Activated T-helper 1 cell treated with anti-CD3 and anti-CD28 coated beads, Interleukin-12 subunit alpha, Interleukin-12 subunit beta, Interleukin-2, Interleukin-4 antibody, amounts not matched to agents 30 ng/mL and 10 ng/mL and 1 ng/mL, durations not matched to agents 14 hours and 24 hours and 36 hours (primary cell): Measurements from ENCODE around the gene CLIP1. TPM values are rescaled to one million over a fixed set of nuclear protein-coding genes. Genes with fewer than 3 reads are reported as not detected.
"Not testable (repeated sequence)": the region's sequence is repeated elsewhere in the genome, so short reads cannot be mapped to it uniquely, and the experiment has no call there.

Source experiments
- DNase-seq: peaks from one replicate; pipeline ENCODE4 v3.0.0; 2021; ENCODE audit warnings: low spot score
- H3K27ac Mint-ChIP-seq: one replicate; pipeline ENCODE4 v1.8.0; 2021; ENCODE audit warnings: mild to moderate bottlenecking, mixed read lengths
- H3K27me3 Mint-ChIP-seq: one replicate; pipeline ENCODE4 v1.8.0; 2022; ENCODE audit warnings: mild to moderate bottlenecking, moderate library complexity, mixed read lengths; ENCODE audit not compliant: insufficient read depth
- H3K36me3 Mint-ChIP-seq: one replicate; pipeline ENCODE4 v1.8.0; 2021; ENCODE audit warnings: low read depth, mixed read lengths
- H3K4me1 Mint-ChIP-seq: one replicate; pipeline ENCODE4 v1.8.0; 2021; ENCODE audit warnings: low read depth, mixed read lengths
- H3K4me3 Mint-ChIP-seq: one replicate; pipeline ENCODE4 v1.8.0; 2021; ENCODE audit warnings: mild to moderate bottlenecking, moderate library complexity, mixed read lengths
- H3K9me3 Mint-ChIP-seq: one replicate; pipeline ENCODE4 v1.8.0; 2021; ENCODE audit warnings: mixed read lengths
- intact Hi-C: fragments of 100-400 bp; cut with micrococcal nuclease; formaldehyde crosslinking; loops from one replicate; pipeline ENCODE4 v1.15.1; 2024
- total RNA-seq: library from RNA; stranded (reverse); gene quantifications from 2 replicates; pipeline ENCODE4 v1.2.3, GENCODE V29; 2022

Gene CLIP1
- total RNA-seq, 1 donor from 2014 or later: 64.1 TPM

GRCh38 chr12:122266230-122266901 lies 156.1 kb downstream of the CLIP1 start, which contains the start of gene VPS33A:
VPS33A (minus strand) TSS chr12:122266494; CDS start chr12:122266408, 86 bp downstream.
- Mint-ChIP-seq H3K36me3 (peaks cover 10% of the 10 kb centered on the region), H3K4me1 (peaks cover 22% of the 10 kb centered on the region), H3K9me3 (no peaks in the 10 kb centered on the region), H3K27me3 (no peaks in the 10 kb centered on the region), H3K27ac (peak within 1 kb of the TSS; percentile 99), H3K4me3 (peak within 1 kb of the TSS; percentile 94)
- intact Hi-C loops: loop anchor here (1.0 to 10.0 kb wide), 8 partner anchors 22 to 352 kb away; partner anchors contain the start of genes CFAP251, CLIP1, DIABLO and KNTC1
- DNase-seq: peak; percentile 95

GRCh38 chr12:122265886-122266229 lies 156.6 kb downstream of the CLIP1 start:
- DNase-seq: no peak
- H3K36me3 Mint-ChIP-seq: peaks cover 11% of the 10 kb centered on the region
- peak overlapping the region; percentile 94 for H3K4me3 Mint-ChIP-seq
- no peaks in the 10 kb centered on the region for H3K9me3 Mint-ChIP-seq
- intact Hi-C loops: loop anchor here (1.0 to 10.0 kb wide), 8 partner anchors 21 to 351 kb away; partner anchors contain the start of genes CFAP251, CLIP1, DIABLO and KNTC1
- peaks cover 22% of the 10 kb centered on the region for H3K4me1 Mint-ChIP-seq
- H3K27ac Mint-ChIP-seq: peak overlapping the region; percentile 99
- no peaks in the 10 kb centered on the region for H3K27me3 Mint-ChIP-seq

DNA sequence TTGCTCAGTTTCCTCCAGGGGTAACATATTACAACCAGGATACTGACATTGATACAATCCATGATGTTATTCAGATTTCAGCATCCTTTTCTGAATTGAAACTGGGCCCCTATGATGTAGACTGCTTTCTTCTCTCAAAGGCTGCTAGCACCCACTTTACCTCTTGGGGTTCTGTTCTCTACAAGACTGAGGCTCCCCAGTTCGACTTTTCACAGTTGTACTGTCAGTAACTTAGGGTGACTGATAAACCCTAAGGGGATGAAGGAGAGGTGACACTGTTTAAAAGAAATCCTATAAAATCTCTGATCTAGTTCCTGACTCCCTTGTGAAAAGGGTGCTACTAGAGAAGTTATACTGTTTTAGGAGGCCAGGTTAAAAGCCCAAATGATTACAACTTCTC lies 157.0 kb downstream of the CLIP1 start:
- no peak for DNase-seq
- Mint-ChIP-seq H3K9me3 (no peaks in the 10 kb centered on the region), H3K27me3 (no peaks in the 10 kb centered on the region), H3K4me3 (peak overlapping the region; percentile 94), H3K36me3 (peaks cover 14% of the 10 kb centered on the region), H3K27ac (peak overlapping the region; percentile 99), H3K4me1 (peaks cover 22% of the 10 kb centered on the region)
- intact Hi-C loops: loop anchor here (5.0 to 10.0 kb wide), 4 partner anchors 92 to 351 kb away; partner anchors contain the start of genes CFAP251, CLIP1, KNTC1 and RSRC2

DNA sequence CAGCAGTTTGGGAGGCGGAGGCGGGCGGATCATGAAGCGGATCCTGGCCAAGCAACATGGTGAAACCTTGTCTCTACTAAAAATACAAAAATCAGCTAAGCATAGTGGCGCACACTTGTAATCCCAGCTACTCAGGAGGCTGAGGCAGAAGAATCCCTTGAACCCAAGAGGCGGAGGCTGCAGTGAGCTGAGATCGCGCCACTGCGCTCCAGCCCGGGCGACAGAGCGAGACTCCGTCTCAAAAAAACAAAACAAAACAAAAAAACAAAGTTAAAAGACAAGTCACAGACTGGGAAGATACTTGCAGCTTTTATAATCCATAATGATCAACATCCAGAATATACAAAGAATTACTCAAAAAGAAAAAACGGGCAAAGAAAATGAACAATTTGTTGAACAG lies 161.7 kb downstream of the CLIP1 start:
- not testable (repeated sequence) for H3K27ac Mint-ChIP-seq, DNase-seq, H3K27me3 Mint-ChIP-seq, H3K9me3 Mint-ChIP-seq, H3K4me3 Mint-ChIP-seq, H3K4me1 Mint-ChIP-seq
- intact Hi-C loops: loop anchor here (10.0 kb wide), 1 partner anchor 346 kb away; the partner anchor contains the start of gene CFAP251
- H3K36me3 Mint-ChIP-seq: peaks cover 29% of the 10 kb centered on the region

DNA sequence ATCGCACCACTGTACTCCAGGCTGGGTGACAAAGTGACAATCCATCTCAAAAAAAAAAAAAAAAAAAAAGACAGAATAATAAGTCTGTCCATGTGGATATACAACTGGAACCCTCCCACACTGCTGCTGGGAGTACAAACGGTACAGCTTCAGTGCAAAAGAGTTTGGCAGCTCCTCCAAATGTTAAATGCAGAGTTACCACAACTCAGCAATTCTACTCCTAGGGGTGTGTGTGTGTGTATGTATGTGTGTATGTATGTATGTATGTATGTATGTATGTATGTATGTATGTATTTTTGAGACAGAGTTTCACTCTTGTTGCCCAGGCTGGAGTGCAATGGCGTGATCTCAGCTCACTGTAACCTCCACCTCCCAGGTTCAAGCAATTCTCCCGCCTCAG lies 163.5 kb downstream of the CLIP1 start:
- H3K27ac Mint-ChIP-seq, H3K9me3 Mint-ChIP-seq, H3K4me3 Mint-ChIP-seq, H3K4me1 Mint-ChIP-seq, intact Hi-C loops, DNase-seq, H3K27me3 Mint-ChIP-seq: not testable (repeated sequence)
- H3K36me3 Mint-ChIP-seq: peaks cover 29% of the 10 kb centered on the region

- H3K27me3 Mint-ChIP-seq, H3K9me3 Mint-ChIP-seq, H3K4me3 Mint-ChIP-seq, DNase-seq, H3K4me1 Mint-ChIP-seq, intact Hi-C loops, H3K27ac Mint-ChIP-seq: not testable (repeated sequence)
- peaks cover 31% of the 10 kb centered on the region for H3K36me3 Mint-ChIP-seq
Observed at GRCh38 chr12:122258462-122258861, 164.0 kb downstream of the CLIP1 start.

DNA sequence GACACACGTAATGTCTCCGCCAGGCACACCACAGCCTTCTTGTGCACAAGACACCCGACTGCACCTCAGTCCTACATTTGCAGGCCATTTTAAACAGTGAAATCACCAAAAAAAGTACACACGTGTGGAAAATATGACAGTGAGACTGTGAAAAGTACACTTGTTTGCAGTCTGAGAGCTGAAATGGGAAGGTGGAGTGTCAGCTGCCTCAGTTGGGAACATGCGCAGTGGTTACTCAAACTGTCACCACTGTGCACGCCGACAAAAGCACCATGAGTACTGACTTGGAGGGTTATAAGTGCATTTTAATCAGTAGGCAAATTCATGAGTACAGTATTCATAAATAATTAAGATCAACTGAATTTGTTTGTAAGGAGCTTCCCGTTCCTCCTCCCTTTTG lies 171.9 kb downstream of the CLIP1 start:
- intact Hi-C loops: no loop called here
- H3K36me3 Mint-ChIP-seq: peaks cover 9% of the 10 kb centered on the region
- H3K9me3 Mint-ChIP-seq: no peaks in the 10 kb centered on the region
- H3K27ac Mint-ChIP-seq: no peak overlapping the region
- no peak for DNase-seq
- H3K27me3 Mint-ChIP-seq: no peaks in the 10 kb centered on the region
- peaks cover 4% of the 10 kb centered on the region for H3K4me1 Mint-ChIP-seq
- no peak overlapping the region for H3K4me3 Mint-ChIP-seq

- H3K36me3 Mint-ChIP-seq: peaks cover 9% of the 10 kb centered on the region
- H3K9me3 Mint-ChIP-seq: no peaks in the 10 kb centered on the region
- intact Hi-C loops: no loop called here
- H3K27me3 Mint-ChIP-seq: no peaks in the 10 kb centered on the region
- no peak for DNase-seq
- H3K4me1 Mint-ChIP-seq: peaks cover 5% of the 10 kb centered on the region
- no peak overlapping the region for H3K4me3 Mint-ChIP-seq
- H3K27ac Mint-ChIP-seq: no peak overlapping the region
Observed at GRCh38 chr12:122250047-122250446, 172.4 kb downstream of the CLIP1 start.

- intact Hi-C loops: loop anchor here (2.0 kb wide), 2 partner anchors 19 to 21 kb away; partner anchors contain the start of genes DIABLO and VPS33A
- H3K9me3 Mint-ChIP-seq: no peaks in the 10 kb centered on the region
- H3K4me3 Mint-ChIP-seq: peak overlapping the region; percentile 7
- peak overlapping the region; percentile 72 for H3K27ac Mint-ChIP-seq
- H3K27me3 Mint-ChIP-seq: no peaks in the 10 kb centered on the region
- peaks cover 14% of the 10 kb centered on the region for H3K36me3 Mint-ChIP-seq
- H3K4me1 Mint-ChIP-seq: peaks cover 22% of the 10 kb centered on the region
- DNase-seq: no peak
Observed at GRCh38 chr12:122245553-122245952, 176.9 kb downstream of the CLIP1 start.

DNA sequence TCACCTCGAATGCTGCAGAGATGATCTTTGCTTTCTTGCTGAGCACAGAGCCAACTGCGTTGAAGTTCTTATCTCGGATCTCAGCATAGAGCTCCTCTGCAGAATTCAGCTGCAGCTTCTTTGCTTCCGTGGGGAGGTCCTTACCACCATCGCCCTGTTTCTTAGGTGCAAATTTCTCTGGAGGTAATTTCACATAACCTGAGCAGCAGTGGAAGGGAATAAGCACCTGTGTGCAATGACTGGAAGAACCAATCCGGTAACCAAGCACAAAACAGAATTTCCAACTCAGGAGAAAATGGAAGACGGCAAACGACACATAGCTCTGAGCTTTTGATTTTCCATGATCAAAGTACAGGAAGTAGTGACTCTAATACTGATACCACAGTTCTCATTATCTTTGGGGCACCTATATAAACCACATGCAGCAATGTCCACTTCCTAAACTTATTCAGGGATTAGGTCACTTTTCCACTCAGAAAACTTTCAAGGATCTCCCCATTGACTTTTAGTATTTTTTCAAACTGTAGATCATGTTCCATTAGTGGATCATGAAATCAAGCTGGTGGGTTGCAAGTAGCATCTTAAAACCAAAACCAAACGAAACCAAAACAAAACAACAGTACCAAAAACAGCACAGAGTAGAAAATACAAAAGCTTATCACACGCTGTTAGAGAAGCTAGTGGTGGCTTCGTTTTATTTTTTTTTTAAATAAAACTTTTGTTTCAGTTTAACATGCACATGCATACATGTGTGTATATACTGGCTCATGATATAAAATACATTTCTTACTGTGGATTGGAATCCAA lies 177.7 kb downstream of the CLIP1 start:
- DNase-seq: no peak
- intact Hi-C loops: loop anchor here (2.0 kb wide), 2 partner anchors 18 to 22 kb away; partner anchors contain the start of genes DIABLO and VPS33A

DNA sequence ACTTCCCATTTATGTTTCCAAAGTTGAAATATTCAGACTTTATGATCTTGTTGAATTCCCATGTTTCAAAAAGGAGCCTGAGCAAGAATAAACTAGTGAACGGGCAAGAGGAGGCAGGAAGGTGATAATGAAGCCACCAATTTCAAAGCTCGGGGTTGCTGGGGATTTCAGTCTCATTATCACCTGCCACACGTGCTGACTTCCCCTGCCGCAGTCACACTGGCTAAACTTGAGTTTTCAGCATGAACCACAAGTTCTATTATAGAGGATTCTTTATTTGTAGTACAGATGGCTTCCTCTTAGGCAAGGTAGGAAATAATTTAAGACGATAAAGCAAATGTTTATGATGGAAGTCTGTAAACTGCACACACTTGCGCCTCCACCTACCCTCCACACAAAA lies 178.5 kb downstream of the CLIP1 start:
- intact Hi-C loops: loop anchor here (2.0 kb wide), 2 partner anchors 17 to 23 kb away; partner anchors contain the start of genes DIABLO and VPS33A
- Mint-ChIP-seq H3K4me3 (peak overlapping the region; percentile 82), H3K27me3 (no peaks in the 10 kb centered on the region), H3K36me3 (peaks cover 10% of the 10 kb centered on the region), H3K4me1 (peaks cover 22% of the 10 kb centered on the region), H3K9me3 (no peaks in the 10 kb centered on the region), H3K27ac (peak overlapping the region; percentile 94)
- DNase-seq: no peak

More for the DNA sequence above, 177.7 kb downstream of the CLIP1 start:
- Mint-ChIP-seq H3K9me3 (no peaks in the 10 kb centered on the region), H3K36me3 (peaks cover 12% of the 10 kb centered on the region), H3K27ac (peak overlapping the region; percentile 94), H3K4me1 (peaks cover 22% of the 10 kb centered on the region), H3K4me3 (peak overlapping the region; percentile 82), H3K27me3 (no peaks in the 10 kb centered on the region)

DNA sequence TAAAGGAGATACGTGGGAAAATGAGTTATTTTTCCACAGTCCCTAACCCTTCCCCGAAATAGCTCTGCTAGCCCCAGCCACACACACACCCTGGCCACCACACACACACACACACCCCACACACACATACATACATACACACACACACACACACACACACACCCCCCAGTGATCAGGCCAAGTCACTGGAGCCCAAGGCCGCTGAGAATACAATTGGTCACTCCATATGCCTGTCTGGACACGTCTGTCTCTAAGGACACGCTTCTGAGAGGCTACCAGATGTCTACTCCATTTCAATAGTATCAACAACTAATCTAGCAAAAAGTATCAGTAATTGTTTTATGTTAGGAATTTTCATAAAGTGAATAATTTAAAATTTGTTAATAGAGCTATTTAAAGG lies 183.6 kb downstream of the CLIP1 start:
- Mint-ChIP-seq H3K9me3 (no peaks in the 10 kb centered on the region), H3K27ac (no peak overlapping the region), H3K4me1 (peaks cover 5% of the 10 kb centered on the region), H3K4me3 (no peak overlapping the region), H3K27me3 (no peaks in the 10 kb centered on the region), H3K36me3 (peaks cover 16% of the 10 kb centered on the region)
- DNase-seq: no peak
- intact Hi-C loops: no loop called here

DNA sequence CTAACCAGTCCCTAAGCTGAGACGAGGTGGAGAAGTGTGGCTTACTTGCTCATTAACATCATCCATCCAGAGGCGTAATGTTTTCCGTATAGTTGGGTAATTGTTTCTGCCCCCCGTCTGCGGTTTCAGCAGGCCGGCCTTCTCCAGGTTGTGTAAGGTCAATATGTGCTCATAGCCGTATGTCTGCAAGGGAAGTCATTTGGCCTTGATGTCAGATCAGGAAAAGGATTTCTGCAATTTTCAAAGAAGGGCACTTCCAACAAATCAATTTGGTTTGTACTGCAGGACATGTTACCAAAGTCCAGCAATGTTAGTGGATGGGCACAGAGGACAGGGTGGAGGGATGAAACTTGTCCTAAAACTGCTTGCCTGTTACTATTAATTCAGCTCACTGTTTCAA lies 186.7 kb downstream of the CLIP1 start:
- H3K27ac Mint-ChIP-seq: no peak overlapping the region
- H3K4me1 Mint-ChIP-seq: no peaks in the 10 kb centered on the region
- no peak overlapping the region for H3K4me3 Mint-ChIP-seq
- no peaks in the 10 kb centered on the region for H3K9me3 Mint-ChIP-seq
- no peaks in the 10 kb centered on the region for H3K27me3 Mint-ChIP-seq
- no peak for DNase-seq
- H3K36me3 Mint-ChIP-seq: peaks cover 30% of the 10 kb centered on the region
- intact Hi-C loops: no loop called here
